ENCODE measurements around the gene PHEX. TPM values are rescaled to one million over a fixed set of nuclear protein-coding genes. Genes with fewer than 3 reads are reported as not detected.

The PHEX gene
- total RNA-seq, 1 experiment from 2014 or later = 0.27 TPM

DNA sequence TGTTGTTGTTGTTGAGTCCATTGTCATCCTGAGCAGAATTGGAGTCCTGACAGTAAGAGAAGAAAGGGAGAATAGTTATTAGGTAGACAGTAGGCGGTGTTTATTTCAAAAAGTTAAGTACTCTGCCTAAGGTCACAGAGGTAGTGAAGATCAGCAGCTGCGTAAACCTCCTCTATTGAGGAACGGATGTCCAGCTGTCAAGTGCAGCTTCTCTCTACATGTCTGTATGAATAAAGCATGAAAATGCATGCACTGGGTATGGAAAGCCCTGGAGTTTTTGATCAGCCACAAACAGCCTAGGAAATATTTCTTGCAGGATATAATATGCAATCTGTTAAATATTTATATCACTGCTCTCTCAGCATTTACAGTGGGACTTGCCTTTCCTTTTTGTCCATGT is 131.2 kb downstream of the PHEX start:
- TF ChIP-seq CEBPB (IDR thresholded peaks at IDR 0.05; ENCODE audit: low read depth) = no peak
- TF ChIP-seq SRF (IDR thresholded peaks at IDR 0.05; ENCODE audit: low read depth) = no peak
- no peak for TF ChIP-seq RAD21 (IDR thresholded peaks at IDR 0.05; ENCODE audit: low read depth)
- TF ChIP-seq SP1 (IDR thresholded peaks at IDR 0.05; ENCODE audit: low read depth) = no peak
- TF ChIP-seq, protein P1, sequence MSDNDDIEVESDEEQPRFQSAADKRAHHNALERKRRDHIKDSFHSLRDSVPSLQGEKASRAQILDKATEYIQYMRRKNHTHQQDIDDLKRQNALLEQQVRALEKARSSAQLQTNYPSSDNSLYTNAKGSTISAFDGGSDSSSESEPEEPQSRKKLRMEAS (IDR thresholded peaks at IDR 0.05) = no peak
- no peak for TF ChIP-seq YY1 (IDR thresholded peaks at IDR 0.05; ENCODE audit: extremely low read depth, insufficient replicate concordance, low read depth, low read length)
- no peak for TF ChIP-seq POLR2AphosphoS5 (IDR thresholded peaks at IDR 0.05; ENCODE audit: low read depth, low read length)
- no peak for TF ChIP-seq ZNF274 (IDR thresholded peaks at IDR 0.05; ENCODE audit: low read depth, low read length)
- no peak for TF ChIP-seq CBX3 (IDR thresholded peaks at IDR 0.05; ENCODE audit: low read depth)
- TF ChIP-seq, protein P2, sequence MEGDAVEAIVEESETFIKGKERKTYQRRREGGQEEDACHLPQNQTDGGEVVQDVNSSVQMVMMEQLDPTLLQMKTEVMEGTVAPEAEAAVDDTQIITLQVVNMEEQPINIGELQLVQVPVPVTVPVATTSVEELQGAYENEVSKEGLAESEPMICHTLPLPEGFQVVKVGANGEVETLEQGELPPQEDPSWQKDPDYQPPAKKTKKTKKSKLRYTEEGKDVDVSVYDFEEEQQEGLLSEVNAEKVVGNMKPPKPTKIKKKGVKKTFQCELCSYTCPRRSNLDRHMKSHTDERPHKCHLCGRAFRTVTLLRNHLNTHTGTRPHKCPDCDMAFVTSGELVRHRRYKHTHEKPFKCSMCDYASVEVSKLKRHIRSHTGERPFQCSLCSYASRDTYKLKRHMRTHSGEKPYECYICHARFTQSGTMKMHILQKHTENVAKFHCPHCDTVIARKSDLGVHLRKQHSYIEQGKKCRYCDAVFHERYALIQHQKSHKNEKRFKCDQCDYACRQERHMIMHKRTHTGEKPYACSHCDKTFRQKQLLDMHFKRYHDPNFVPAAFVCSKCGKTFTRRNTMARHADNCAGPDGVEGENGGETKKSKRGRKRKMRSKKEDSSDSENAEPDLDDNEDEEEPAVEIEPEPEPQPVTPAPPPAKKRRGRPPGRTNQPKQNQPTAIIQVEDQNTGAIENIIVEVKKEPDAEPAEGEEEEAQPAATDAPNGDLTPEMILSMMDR (IDR thresholded peaks at IDR 0.05 in 2 of 3, conservative IDR thresholded peaks at IDR 0.05 in 1 of 3; ENCODE audit: borderline replicate concordance in 1 of 3, insufficient read depth in 1 of 3, low read depth in 2 of 3, low read length in 2 of 3) = no peak
- Histone ChIP-seq H3K27me3 (ENCODE audit: insufficient read depth, low read length) (no peaks in the 10 kb centered on the region), H2AFZ (ENCODE audit: low read depth, low read length, poor library complexity, severe bottlenecking) (no peak overlapping the region), H3K4me1 (ENCODE audit: control insufficient read depth in 1 of 2, insufficient read depth in 2 of 2, low read length in 2 of 2) (peaks cover 0 to 5% of the 10 kb centered on the region in 2 experiments; a peak in 1 of 4 replicates), H3K36me3 (ENCODE audit: control insufficient read depth in 1 of 2, insufficient read depth in 2 of 2, low read length in 2 of 2) (no peaks in the 10 kb centered on the region), H3K4me3 (replicated peaks in 1 of 2; ENCODE audit: low read depth in 1 of 2, low read length in 2 of 2) (no peak overlapping the region), H3K9ac (ENCODE audit: low read length) (no peak overlapping the region), H3K27ac (ENCODE audit: low read depth, low read length) (no peak overlapping the region), H4K20me1 (ENCODE audit: insufficient read depth) (no peaks in the 10 kb centered on the region), H3K79me2 (ENCODE audit: insufficient read depth, low read length) (no peaks in the 10 kb centered on the region), H3K9me2 (ENCODE audit: insufficient read depth) (no peaks in the 10 kb centered on the region), H3K4me2 (ENCODE audit: low read length) (no peak overlapping the region), H3K9me3 (ENCODE audit: control insufficient read depth in 1 of 2, insufficient read depth in 1 of 2, low read depth in 1 of 2, low read length in 2 of 2) (no peaks in the 10 kb centered on the region)
- no peak for ATAC-seq
- ChIA-PET CTCF (no interaction called here), POLR2A (no interaction called here), RAD21 (ENCODE audit: low non-redundant PET in 1 of 2, low total read pairs in 2 of 2, uncharacterized antibody in 2 of 2, unreplicated experiment in 2 of 2) (no interaction called here)
- intact Hi-C loops (cut with micrococcal nuclease) = no loop called here
- BruUV-seq (replicated peaks) = no TSS peak
- no peak for DNase-seq (ENCODE audit: low read depth, low spot score)

All from HCT116 (cell line).